ENCODE data around the gene AP2M1.

Gene AP2M1

DNA sequence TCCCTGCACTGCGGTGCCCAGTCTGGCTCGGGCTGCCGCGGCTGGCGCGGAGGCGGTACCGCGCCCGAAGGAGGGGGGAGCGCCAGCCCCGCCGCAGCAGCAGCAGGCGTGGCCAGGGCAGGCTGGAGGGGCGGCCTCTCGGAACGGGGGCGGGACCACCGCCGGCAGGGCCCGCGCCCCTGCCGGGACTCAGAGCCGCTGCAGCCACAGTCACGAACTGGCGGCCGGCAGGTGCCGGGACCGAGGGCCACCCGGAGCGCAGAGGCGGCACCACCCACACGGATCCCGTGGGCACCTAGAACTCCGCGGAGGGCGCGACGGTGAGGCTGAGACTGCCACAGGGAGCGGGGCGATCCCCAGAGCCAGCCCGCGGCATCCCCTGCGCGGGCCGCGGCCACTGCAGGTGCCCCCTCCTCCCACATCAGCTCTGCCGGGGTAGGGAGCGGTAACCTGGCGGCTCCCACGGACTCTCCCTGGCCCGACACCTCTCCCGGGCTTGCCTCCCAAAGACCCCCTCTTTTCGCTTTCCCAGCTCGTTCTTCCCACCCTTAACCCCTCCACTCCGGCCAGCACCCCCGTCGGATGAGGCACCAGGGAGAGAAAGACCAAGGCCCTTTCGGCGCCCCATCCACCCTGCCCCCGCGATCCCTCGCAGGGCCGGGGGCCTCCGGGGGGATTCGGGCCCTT, 54.9 kb downstream of the AP2M1 start, which contains the start of gene VWA5B2:
Gene VWA5B2 (plus strand): TSS at position 192 of the 687 bp plus-strand sequence. CDS start 944 bp downstream, outside the sequence.
- no peak for DNase-seq

DNA sequence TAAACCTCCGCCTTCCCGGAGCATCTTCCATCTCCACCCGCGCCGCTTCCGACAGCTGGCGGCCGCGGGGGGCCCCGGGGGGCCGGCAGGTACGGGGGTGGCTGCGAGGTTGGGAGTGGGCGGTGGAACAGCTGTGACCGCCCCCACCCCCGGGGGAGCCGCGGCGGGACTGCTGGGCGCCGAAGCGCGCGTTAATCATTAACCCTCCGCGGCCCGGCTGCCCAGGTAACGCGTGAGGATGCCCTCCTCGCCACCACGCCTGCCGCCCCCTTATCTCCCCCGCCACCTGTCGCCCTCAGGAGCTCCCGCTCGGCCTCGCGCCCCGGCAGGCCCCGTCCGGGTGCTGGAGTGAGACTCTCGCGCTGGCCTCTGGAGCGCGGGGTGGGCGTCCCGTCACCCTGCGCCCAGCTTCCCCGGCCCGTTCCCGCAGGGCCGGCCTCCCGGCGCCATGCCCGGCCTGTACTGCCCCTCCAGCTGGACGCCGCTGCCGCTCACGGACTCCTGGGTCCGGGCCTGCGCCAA, 55.5 kb downstream of the AP2M1 start:
- DNase-seq: no peak

DNA sequence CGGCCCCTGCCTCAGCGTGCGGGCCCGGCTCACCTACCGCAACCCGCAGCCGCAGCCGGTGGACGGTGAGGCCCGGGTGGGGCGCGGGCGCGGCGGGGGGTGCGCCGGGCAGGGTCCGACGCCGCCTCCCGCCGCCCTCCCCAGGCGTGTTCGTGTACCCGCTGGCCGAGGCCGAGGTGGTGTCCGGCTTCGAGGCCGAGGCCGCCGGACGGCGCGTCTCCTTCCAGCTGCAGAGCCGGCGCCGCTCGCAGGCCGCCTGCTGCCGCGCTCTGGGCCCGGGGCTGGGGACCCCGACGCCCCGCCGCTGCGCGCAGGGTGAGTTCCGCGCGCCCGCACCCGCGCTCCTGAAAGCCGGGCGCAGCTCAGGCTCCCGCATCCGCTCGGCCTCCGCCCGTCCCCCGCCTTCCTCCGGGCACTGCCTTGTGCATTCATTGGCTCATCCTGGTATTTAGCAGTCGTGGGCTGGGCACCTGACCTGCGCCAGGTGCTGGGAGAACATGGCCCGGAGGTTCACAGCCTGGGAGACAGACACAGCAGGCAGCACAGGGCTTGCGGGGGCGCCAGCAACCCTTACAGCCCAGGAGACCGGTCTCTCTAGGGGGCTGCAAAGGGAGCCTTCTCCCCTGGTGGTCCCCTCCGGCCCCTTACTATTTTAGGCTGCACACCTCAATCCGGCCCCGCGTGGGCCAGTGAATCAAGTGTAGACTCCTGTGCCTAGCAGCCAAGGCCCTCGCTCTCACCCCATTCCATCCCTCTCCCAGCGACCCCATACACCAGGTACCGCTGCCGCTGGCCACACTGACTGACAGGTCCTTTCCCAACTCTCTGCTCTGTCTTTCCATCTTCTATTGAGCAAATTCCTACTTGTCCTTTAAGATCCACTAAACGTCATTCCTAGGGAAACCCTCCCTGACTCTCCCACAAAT, 56.2 kb downstream of the AP2M1 start:
- no peak for DNase-seq

DNA sequence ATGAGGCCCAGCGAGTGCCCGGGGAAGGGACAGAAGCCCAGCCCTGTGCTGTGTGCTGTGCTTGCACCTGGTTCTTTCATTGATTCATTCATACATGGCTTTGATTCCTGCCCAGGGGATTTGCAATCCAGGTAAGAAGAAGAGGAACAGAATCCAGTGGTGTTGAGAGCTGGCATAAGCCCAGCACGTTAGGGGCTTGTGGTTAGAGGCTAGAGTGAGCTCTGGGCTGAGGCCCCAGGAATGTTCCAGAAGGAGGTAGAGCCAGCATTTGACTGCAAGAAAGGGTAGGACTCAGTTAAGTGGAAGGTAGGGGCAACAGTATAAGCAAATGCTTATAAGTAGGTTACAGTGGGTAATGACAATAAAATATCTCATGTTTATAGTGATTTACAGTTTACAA, 57.0 kb downstream of the AP2M1 start:
- no peak for DNase-seq

DNA sequence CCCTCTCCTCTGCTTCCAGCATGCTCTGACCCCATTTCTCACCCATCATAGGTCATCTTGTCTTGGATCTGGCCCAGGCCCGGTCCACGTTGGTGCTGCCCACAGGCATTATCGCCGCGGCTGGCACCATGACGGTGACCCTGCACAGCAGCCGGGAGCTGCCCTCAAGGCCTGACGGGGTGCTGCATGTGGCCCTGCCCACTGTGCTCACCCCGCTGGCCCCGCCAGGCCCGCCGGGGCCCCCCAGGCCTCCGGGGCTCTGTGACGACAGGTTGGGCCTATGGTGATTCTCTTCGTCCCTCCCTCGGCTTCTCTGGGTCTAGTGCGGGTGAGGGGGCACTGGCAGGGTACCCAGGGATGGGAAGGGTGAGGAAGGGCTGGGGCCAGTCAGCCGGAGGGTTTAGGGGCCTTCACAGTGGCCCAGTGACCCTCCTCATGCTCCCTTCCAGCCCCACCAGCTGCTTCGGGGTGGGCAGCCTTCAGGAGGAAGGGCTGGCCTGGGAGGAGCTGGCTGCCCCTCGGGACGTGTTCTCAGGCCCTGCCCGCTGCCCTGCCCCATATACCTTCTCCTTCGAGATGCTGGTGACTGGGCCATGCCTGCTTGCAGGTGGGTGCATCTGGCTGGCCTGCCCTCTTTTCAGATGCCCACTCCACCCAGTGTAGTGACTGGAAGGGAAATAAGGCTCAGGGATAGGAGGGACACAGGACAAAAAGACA, 58.6 kb downstream of the AP2M1 start:
- no peak for DNase-seq

All from NCI-H1436 treated with DMSO at 0.1 percent for 48 hours (cell line).